ENCODE data around the gene NOTCH2.

Gene NOTCH2

GRCh38 chr1:119906927-119907652 is 162.4 kb downstream of the NOTCH2 start:
- DNase-seq (ENCODE audit: low spot score), result no peak

- DNase-seq (ENCODE audit: low spot score), result peak; percentile 18
Measured at GRCh38 chr1:119903443-119903835, 166.0 kb downstream of the NOTCH2 start.

GRCh38 chr1:119902775-119903442 is 166.6 kb downstream of the NOTCH2 start:
- no peak for DNase-seq (ENCODE audit: low spot score)

- DNase-seq (ENCODE audit: low spot score), result no peak
Measured at GRCh38 chr1:119898981-119899720, 170.3 kb downstream of the NOTCH2 start.

GRCh38 chr1:119898530-119898929 is 170.9 kb downstream of the NOTCH2 start:
- DNase-seq (ENCODE audit: low spot score), result no peak

- no peak for DNase-seq (ENCODE audit: low spot score)
Measured at GRCh38 chr1:119896303-119896702, 173.2 kb downstream of the NOTCH2 start, which contains the start of gene ADAM30. Gene ADAM30, minus strand, starts transcription at chr1:119896515. Its CDS starts 179 bp downstream, at chr1:119896336.

GRCh38 chr1:119895102-119895501 is 174.4 kb downstream of the NOTCH2 start:
- peak; percentile 46 for DNase-seq (ENCODE audit: low spot score)

GRCh38 chr1:119893827-119894700 is 175.4 kb downstream of the NOTCH2 start:
- no peak for DNase-seq (ENCODE audit: low spot score)

- no peak for DNase-seq (ENCODE audit: low spot score)
Measured at GRCh38 chr1:119893238-119893791, 176.1 kb downstream of the NOTCH2 start.

- no peak for DNase-seq (ENCODE audit: low spot score)
Measured at GRCh38 chr1:119891386-119891785, 178.1 kb downstream of the NOTCH2 start.

- no peak for DNase-seq (ENCODE audit: low spot score)
Measured at GRCh38 chr1:119888476-119888875, 181.0 kb downstream of the NOTCH2 start.

GRCh38 chr1:119887427-119887826 is 182.0 kb downstream of the NOTCH2 start:
- DNase-seq (ENCODE audit: low spot score), result no peak

- DNase-seq (ENCODE audit: low spot score), result peak; percentile 61
Measured at GRCh38 chr1:119885903-119886783, 183.3 kb downstream of the NOTCH2 start.

- no peak for DNase-seq (ENCODE audit: low spot score)
Measured at GRCh38 chr1:119884711-119885110, 184.8 kb downstream of the NOTCH2 start.

GRCh38 chr1:119883826-119884225 is 185.6 kb downstream of the NOTCH2 start:
- no peak for DNase-seq (ENCODE audit: low spot score)

GRCh38 chr1:119882132-119883049 is 187.1 kb downstream of the NOTCH2 start:
- DNase-seq (ENCODE audit: low spot score), result no peak

- DNase-seq (ENCODE audit: low spot score), result no peak
Measured at GRCh38 chr1:119879510-119880434, 189.7 kb downstream of the NOTCH2 start.

GRCh38 chr1:119878171-119878570 is 191.3 kb downstream of the NOTCH2 start:
- DNase-seq (ENCODE audit: low spot score), result no peak

Measured in kidney tubule cell (primary cell).